Activated CD8-positive, alpha-beta memory T cell treated with anti-CD3 and anti-CD28 coated beads, Interleukin-2, amount 50 U/mL, for 24 hours (primary cell): ENCODE results near the gene SCUBE1.
A peak's percentile ranks its signal among the peaks of the same experiment; 100 is the strongest.

Source experiments
- DNase-seq: peaks from one replicate; pipeline ENCODE4 v3.0.0-alpha.2; 2020; ENCODE audit errors: extremely low read depth

The SCUBE1 gene

DNA sequence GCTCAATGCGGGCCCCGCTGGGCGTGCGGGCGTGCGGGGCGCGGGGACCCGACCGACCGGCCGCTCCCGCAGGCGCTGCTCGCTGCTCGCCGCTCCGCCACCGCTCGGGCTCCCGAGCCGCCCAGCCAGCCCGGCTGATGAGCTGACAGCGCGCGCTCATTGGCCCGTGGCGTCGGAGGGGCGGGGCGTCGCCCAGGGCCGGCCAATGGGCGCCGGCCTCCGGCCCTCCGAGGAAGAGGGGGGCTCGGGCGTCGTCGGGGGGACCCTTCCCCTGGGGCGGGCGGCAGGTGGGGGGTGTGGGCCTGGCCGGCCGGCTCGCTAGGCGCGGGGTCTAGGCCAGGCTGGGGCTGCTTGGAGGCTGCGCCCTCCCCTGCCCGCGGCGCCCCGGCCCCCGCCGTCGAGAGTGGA lies at the start of gene SCUBE1:
Gene SCUBE1 (minus strand): TSS at position 111 of the 408 bp plus-strand sequence. CDS start 111 bp downstream, outside the sequence.
- no peak for DNase-seq

- DNase-seq: no peak
Observed at GRCh38 chr22:43392385-43392989, 49.3 kb upstream of the SCUBE1 start.

DNA sequence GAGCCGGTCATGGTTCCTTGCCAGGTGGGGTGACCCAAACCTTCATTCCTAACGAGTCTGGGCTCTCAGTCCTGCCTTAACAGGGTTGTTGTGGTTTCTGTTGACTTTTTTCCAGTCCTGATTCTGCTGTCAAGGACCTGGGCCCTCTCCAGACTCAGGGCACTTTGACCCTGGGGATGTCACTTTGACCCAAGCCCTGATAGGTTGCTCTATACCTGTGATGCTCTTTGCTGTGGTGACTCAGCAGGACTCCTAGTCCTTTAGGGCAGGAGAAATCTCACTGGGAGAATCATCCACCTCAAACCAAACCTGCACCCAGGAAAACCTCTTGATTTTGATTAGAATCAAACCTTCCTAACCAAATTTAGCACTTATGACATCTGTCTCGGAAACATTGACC lies 48.1 kb upstream of the SCUBE1 start:
- no peak for DNase-seq

GRCh38 chr22:43390872-43391271 lies 47.7 kb upstream of the SCUBE1 start:
- DNase-seq: no peak

- DNase-seq: no peak
Observed at GRCh38 chr22:43390166-43390565, 47.0 kb upstream of the SCUBE1 start.

GRCh38 chr22:43389227-43389836 lies 46.2 kb upstream of the SCUBE1 start:
- no peak for DNase-seq

DNA sequence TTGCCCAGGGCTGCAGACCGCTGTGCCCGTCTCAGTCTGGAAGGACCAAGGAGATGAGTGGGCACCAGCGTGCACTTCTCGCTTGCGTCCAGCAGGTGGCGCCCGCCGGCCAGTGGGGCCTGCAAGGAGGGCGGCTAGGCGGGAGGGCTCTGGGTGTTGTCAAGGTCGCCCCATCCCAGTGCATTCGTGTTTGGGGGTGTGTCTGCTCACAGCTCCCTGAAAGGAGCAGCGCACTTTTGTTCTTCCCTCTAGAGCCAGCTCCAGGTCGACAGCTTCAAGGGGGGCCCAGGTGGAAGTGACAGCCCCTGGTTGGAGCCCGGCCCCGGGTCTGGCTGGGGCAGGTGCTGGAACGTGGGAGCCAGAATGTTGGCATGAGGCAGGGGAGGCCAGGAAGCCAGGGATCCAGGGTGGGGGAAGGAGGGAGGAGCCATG lies 45.3 kb upstream of the SCUBE1 start:
- DNase-seq: peak; percentile 54

GRCh38 chr22:43387815-43388214 lies 44.6 kb upstream of the SCUBE1 start:
- DNase-seq: no peak

GRCh38 chr22:43385770-43386641 lies 42.8 kb upstream of the SCUBE1 start:
- DNase-seq: peak; percentile 12

DNA sequence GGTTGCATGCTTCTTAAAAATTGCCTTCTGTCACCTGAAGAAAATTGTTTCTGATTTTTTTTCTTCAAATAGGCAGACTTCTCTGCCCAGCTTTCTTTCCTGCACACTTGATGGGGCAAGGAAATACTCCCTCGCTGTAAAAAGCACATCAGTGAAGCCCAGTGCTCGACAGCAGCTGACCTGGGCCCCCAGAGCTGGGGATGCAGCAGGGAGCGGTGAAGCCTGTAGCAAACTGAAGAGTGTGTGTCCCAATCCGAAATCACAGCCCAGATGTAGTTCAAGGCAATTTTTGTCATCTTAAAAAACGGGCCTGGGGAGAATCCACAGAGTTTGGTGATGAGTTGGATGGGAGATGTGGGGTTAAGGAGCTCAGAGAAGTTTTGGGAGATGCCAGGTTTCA lies 41.7 kb upstream of the SCUBE1 start:
- no peak for DNase-seq

DNA sequence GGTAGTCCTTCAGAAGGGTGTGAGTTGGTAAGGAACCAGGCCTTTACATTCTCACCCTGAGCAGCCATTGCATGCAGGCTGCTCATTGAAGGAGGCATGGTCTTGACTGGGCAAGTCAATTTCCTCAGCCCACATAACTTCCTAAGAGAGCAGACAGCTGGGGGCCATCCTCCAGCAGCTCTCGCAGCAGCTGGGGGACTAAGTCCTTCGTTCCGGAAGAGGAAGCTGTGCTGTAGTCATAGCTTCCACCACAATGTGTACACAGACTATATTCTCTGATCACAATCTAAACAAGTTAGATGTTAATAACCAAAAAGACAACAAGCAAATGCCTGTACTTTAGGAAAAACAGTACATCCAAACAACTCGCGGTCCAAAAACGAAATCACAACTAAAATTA lies 38.5 kb upstream of the SCUBE1 start:
- DNase-seq: no peak

- no peak for DNase-seq
Observed at GRCh38 chr22:43377896-43378704, 34.9 kb upstream of the SCUBE1 start.

DNA sequence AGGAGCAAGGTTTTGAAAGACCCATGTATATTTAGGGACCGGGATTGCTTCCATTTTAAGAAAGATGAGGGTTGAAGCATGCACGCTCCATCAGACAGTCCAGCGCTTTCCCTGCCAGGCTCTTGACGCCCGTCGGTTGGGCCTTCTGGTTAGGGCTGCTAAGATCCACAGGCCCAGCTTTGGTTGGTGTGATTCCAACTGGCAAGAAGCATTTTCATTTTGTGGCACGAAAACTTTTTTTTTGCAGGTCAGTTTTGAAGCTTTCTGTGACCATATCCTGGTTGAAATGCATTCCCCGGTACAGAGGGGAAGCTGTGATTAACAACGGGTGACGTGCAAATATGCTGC lies 34.4 kb upstream of the SCUBE1 start:
- DNase-seq: no peak

DNA sequence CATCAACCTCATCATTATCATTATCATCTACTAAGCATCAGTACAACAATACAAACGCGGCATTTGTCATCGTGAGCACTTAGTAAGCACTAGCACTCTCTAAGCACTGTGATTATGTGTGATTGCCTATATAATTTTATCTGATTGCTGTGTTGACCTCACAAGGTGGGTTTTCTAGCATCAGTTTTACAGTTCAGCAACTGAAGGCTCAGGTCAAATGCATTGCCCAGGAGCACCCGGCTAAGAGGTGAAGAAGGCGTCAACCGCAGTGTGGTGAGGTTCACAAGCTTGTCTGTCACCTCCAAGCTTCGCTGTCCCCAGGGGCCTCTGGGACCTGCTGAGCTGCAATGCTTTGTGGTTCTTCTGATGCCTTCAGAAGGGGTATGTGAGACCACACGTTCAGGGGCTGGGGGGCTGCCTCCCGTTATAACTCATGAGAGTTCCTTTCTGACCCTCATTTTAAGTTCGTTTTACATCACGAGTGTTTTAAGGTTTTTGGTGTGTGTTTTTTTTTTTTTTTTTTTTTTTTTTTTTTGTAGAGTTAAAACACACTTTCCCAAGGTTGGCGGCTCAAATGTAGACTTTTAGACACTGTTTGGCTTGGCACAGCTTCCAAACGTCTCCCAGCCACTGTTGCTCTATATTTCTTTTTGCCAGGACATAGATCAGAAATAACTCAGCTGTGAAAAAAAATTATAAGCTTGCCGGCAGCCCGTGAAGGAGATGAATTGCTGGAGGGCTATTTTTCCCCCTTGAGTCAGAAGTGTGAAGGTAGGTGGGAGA lies 33.8 kb upstream of the SCUBE1 start:
- DNase-seq: no peak

DNA sequence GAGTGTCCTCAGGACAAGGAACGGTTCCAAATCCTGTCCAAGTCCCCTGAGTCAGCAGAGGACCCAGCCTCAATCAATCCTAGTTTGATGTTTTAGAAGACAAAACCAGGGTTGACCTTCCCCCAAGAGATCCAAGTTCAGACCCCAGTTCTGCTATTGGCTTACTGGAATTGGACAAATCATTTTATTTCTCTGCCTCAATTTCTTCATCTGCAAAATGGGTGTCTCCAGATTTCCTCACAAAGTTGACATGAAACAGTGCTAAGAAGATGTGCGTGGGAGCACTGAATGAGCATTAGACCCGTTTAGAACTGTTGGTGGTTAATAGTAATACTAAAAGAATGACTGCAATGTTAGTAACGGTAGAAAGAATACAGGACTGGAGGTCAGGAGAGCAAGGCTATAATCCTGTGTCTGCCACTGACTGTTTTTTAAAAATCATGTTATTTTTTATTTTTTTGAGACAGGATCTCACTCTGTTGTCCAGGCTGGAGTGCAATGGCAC lies 32.8 kb upstream of the SCUBE1 start:
- DNase-seq: no peak

- no peak for DNase-seq
Observed at GRCh38 chr22:43370036-43370435, 26.9 kb upstream of the SCUBE1 start.

GRCh38 chr22:43365715-43366440 lies 22.7 kb upstream of the SCUBE1 start:
- DNase-seq: no peak

DNA sequence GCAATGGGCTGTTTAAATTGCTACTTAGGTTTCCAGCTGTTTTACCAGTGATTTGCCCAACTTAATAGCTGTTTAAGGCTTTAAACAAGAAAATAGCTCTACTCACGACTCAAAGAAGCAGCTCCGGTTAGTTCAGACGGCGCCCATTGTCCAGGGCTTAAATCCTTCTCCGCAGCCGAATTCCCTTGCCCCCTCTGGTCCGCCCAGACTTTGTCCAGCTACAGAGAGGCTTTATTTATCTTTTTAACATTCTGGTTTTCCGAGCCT lies 20.9 kb upstream of the SCUBE1 start:
- no peak for DNase-seq

GRCh38 chr22:43363315-43364168 lies 20.4 kb upstream of the SCUBE1 start:
- DNase-seq: no peak

GRCh38 chr22:43360576-43360975 lies 17.4 kb upstream of the SCUBE1 start:
- DNase-seq: no peak
